H1 (cell line): ENCODE measurements around the gene PLPP2. TPM values are rescaled to one million over a fixed set of nuclear protein-coding genes. Genes with fewer than 3 reads are reported as not detected.

Experiments
- CTCF ChIA-PET: fragments of 300-600 bp; sonication (Branson Sonifier 250); formaldehyde crosslinking; loops from one replicate; lab custom pipeline; 2021; ENCODE audit not compliant: partially characterized antibody; lab: Charles Lee
- POLR2A ChIA-PET: fragments of 300-600 bp; sonication (Branson Sonifier 250); formaldehyde crosslinking; loops from one replicate; lab custom pipeline; 2021; ENCODE audit warnings: inconsistent platforms; ENCODE audit not compliant: partially characterized antibody; lab: Charles Lee
- DNase-seq, 2 experiments: peaks; one replicate each; pipeline versions ENCODE4 v3.0.0 to v3.0.0-alpha.2; 2010 to 2022; ENCODE audit warnings: low spot score in 2 of 2, low read depth in 1 of 2, mixed read lengths in 1 of 2
- FAIRE-seq: peaks from 2 replicates; lab custom pipeline; 2011; peaks lifted over from hg19 to GRCh38; lab: Jason Lieb, UNC
- H2AFZ ChIP-seq: 2 replicates; pipeline ENCODE4 v1.8.1; 2012; ENCODE audit warnings: low read length, inconsistent platforms
- H2AK5ac ChIP-seq: 2 replicates; pipeline ENCODE4 v1.6.1; 2013; ENCODE audit warnings: low read depth, low read length
- H2BK120ac ChIP-seq: replicated peaks from 2 replicates; pipeline ENCODE3; 2013; ENCODE audit warnings: low read depth, low read length, inconsistent platforms
- H2BK12ac ChIP-seq: 2 replicates; pipeline ENCODE4 v1.6.1; 2013; ENCODE audit warnings: low read depth, low read length
- H2BK15ac ChIP-seq: 2 replicates; pipeline ENCODE4 v1.6.1; 2013; ENCODE audit warnings: low read length
- H2BK20ac ChIP-seq: 2 replicates; pipeline ENCODE4 v1.6.1; 2013; ENCODE audit warnings: low read length
- H2BK5ac ChIP-seq: 2 replicates; pipeline ENCODE4 v1.6.1; 2013; ENCODE audit warnings: low read depth, low read length
- H3K14ac ChIP-seq: 2 replicates; pipeline ENCODE4 v1.6.1; 2013; ENCODE audit warnings: inconsistent platforms; ENCODE audit not compliant: insufficient read length
- H3K18ac ChIP-seq: 2 replicates; pipeline ENCODE4 v1.6.1; 2013; ENCODE audit warnings: low read length; ENCODE audit errors: extremely low read depth
- H3K23ac ChIP-seq: 2 replicates; pipeline ENCODE4 v1.6.1; 2013; ENCODE audit warnings: inconsistent platforms; ENCODE audit not compliant: insufficient read length
- H3K23me2 ChIP-seq: 2 replicates; pipeline ENCODE4 v1.6.1; 2013; ENCODE audit warnings: low read depth, low read length
- H3K27ac ChIP-seq: 2 replicates; pipeline ENCODE4 v1.6.1; 2011; ENCODE audit warnings: low read depth, low read length, inconsistent platforms
- H3K27me3 ChIP-seq, 4 experiments: replicated peaks in 1 of 4; 1 replicate in 1 of 4; 2 replicates in 3 of 4; pipeline versions ENCODE4 v1.6.1 to v1.8.1; 2011 to 2013; ENCODE audit warnings: low read length in 3 of 4, mild to moderate bottlenecking in 3 of 4, inconsistent platforms in 2 of 4, mixed read lengths in 2 of 4, moderate library complexity in 1 of 4; ENCODE audit not compliant: control insufficient read depth in 3 of 4, insufficient read depth in 3 of 4; ENCODE audit errors: extremely low read depth in 1 of 4
- H3K36me3 ChIP-seq, 4 experiments: 2 replicates each; pipeline versions ENCODE4 v1.6.1 to v1.8.1; 2011 to 2013; ENCODE audit warnings: mild to moderate bottlenecking in 4 of 4, low read length in 3 of 4, moderate library complexity in 2 of 4, control low read depth in 1 of 4, inconsistent platforms in 1 of 4; ENCODE audit not compliant: insufficient read depth in 4 of 4, control insufficient read depth in 2 of 4
- H3K4ac ChIP-seq: replicated peaks from 2 replicates; pipeline ENCODE3; 2013; ENCODE audit warnings: low read length, low read depth, mixed read lengths, inconsistent platforms; ENCODE audit not compliant: insufficient read length
- H3K4me1 ChIP-seq, 4 experiments: replicated peaks in 1 of 4; 1 replicate in 1 of 4; 2 replicates in 3 of 4; pipeline versions ENCODE4 v1.6.1 to v1.8.1; 2011 to 2013; ENCODE audit warnings: low read length in 3 of 4, inconsistent platforms in 2 of 4, mixed read lengths in 1 of 4; ENCODE audit not compliant: insufficient read depth in 4 of 4, control insufficient read depth in 3 of 4
- H3K4me2 ChIP-seq, 2 experiments: 2 replicates each; pipeline versions ENCODE4 v1.6.1 to v1.8.1; 2011 to 2013; ENCODE audit warnings: low read depth in 2 of 2, low read length in 2 of 2, control low read depth in 1 of 2, inconsistent platforms in 1 of 2, mild to moderate bottlenecking in 1 of 2; ENCODE audit not compliant: insufficient read depth in 1 of 2
- H3K4me3 ChIP-seq, 4 experiments: fragments of 200-600, 300-600 bp in 1 of 4; sonication (generic), shearing (Covaris generic), sonication (Bioruptor Twin) in 1 of 4; 2 replicates each; pipeline versions ENCODE4 v1.5.1 to v1.8.1; 2011 to 2016; ENCODE audit warnings: low read length in 4 of 4, low read depth in 3 of 4, control low read depth in 2 of 4, inconsistent platforms in 2 of 4, mild to moderate bottlenecking in 2 of 4, mixed read lengths in 1 of 4, moderate library complexity in 1 of 4; ENCODE audit not compliant: insufficient read depth in 2 of 4; ENCODE audit errors: extremely low read depth in 1 of 4
- H3K56ac ChIP-seq: replicated peaks from 2 replicates; pipeline ENCODE3; 2013; ENCODE audit warnings: low read depth, mild to moderate bottlenecking, mixed read lengths, low read length, inconsistent platforms; ENCODE audit not compliant: insufficient read length
- H3K79me1 ChIP-seq: 2 replicates; pipeline ENCODE4 v1.6.1; 2013; ENCODE audit warnings: low read depth, low read length, control low read depth
- H3K79me2 ChIP-seq, 2 experiments: 2 replicates each; pipeline versions ENCODE4 v1.6.1 to v1.8.1; 2012 to 2013; ENCODE audit warnings: low read length in 2 of 2, mild to moderate bottlenecking in 2 of 2, inconsistent platforms in 1 of 2; ENCODE audit not compliant: insufficient read depth in 2 of 2, control insufficient read depth in 1 of 2
- H3K9ac ChIP-seq, 4 experiments: replicated peaks in 1 of 4; 1 replicate in 1 of 4; 2 replicates in 3 of 4; pipeline versions ENCODE4 v1.6.1 to v1.8.1; 2011 to 2013; ENCODE audit warnings: low read depth in 3 of 4, low read length in 3 of 4, control low read depth in 2 of 4, mild to moderate bottlenecking in 2 of 4, moderate library complexity in 2 of 4, inconsistent platforms in 1 of 4; ENCODE audit errors: extremely low read depth in 1 of 4
- H3K9me3 ChIP-seq, 2 experiments: 2 replicates each; pipeline versions ENCODE4 v1.6.1 to v1.8.1; 2012 to 2013; ENCODE audit warnings: mild to moderate bottlenecking in 2 of 2, moderate library complexity in 2 of 2, control low read depth in 1 of 2, inconsistent platforms in 1 of 2, low read depth in 1 of 2, low read length in 1 of 2, mixed read lengths in 1 of 2; ENCODE audit not compliant: insufficient read depth in 2 of 2
- H4K20me1 ChIP-seq, 2 experiments: replicated peaks in 1 of 2; 2 replicates each; pipeline versions ENCODE3 to v1.8.1; 2011 to 2013; ENCODE audit warnings: inconsistent platforms in 2 of 2, low read length in 2 of 2, mild to moderate bottlenecking in 1 of 2; ENCODE audit not compliant: insufficient read depth in 2 of 2, control insufficient read depth in 1 of 2
- H4K5ac ChIP-seq: 2 replicates; pipeline ENCODE4 v1.6.1; 2013; ENCODE audit warnings: low read length, low read depth, mixed read lengths, inconsistent platforms; ENCODE audit not compliant: insufficient read length
- H4K8ac ChIP-seq: 2 replicates; pipeline ENCODE4 v1.8.0; 2013; ENCODE audit warnings: mild to moderate bottlenecking, moderate library complexity, low read length, inconsistent platforms; ENCODE audit not compliant: insufficient read depth; ENCODE audit errors: extremely low read depth
- H4K91ac ChIP-seq: replicated peaks from 2 replicates; pipeline ENCODE3; 2013; ENCODE audit warnings: low read length, mixed read lengths, inconsistent platforms; ENCODE audit not compliant: insufficient read length
- BCL11A ChIP-seq, 2 experiments: IDR thresholded peaks; one replicate each; pipeline ENCODE4 v1.6.1; 2011; ENCODE audit warnings: low read depth in 2 of 2, low read length in 2 of 2, mild to moderate bottlenecking in 2 of 2
- EGR1 ChIP-seq: IDR thresholded peaks from 2 replicates; pipeline ENCODE4 v1.6.1; 2011; ENCODE audit warnings: low read depth, low read length, borderline replicate concordance
- KDM1A ChIP-seq: fragments of 200-600, 300-600 bp; sonication (generic); IDR thresholded peaks from 2 replicates; pipeline ENCODE4 v1.7.1; 2016; ENCODE audit warnings: mild to moderate bottlenecking, low read length, borderline replicate concordance
- KDM4A ChIP-seq: IDR thresholded peaks from one replicate; pipeline ENCODE4 v1.7.1; 2012; ENCODE audit warnings: low read depth, mild to moderate bottlenecking, moderate library complexity, low read length, inconsistent platforms; ENCODE audit not compliant: severe bottlenecking
- KDM5A ChIP-seq: fragments of 200-600 bp; IDR thresholded peaks from 2 replicates; pipeline ENCODE4 v1.7.1; 2012; ENCODE audit warnings: mild to moderate bottlenecking, low read length, inconsistent platforms, mixed read lengths
- NRF1 ChIP-seq: IDR thresholded peaks from 2 replicates; pipeline ENCODE4 v1.6.1; 2011; ENCODE audit warnings: mild to moderate bottlenecking, low read depth, low read length, improper control_type of control experiment
- POLR2A ChIP-seq, 2 experiments: IDR thresholded peaks; 1 replicate in 1 of 2; 2 replicates in 1 of 2; pipeline ENCODE4 v1.6.1; 2011; ENCODE audit warnings: low read depth in 2 of 2, low read length in 2 of 2, mild to moderate bottlenecking in 2 of 2; ENCODE audit errors: control extremely low read depth in 1 of 2
- POLR2AphosphoS5 ChIP-seq: IDR thresholded peaks from 2 replicates; pipeline ENCODE4 v1.6.1; 2011; ENCODE audit warnings: low read depth, low read length
- RXRA ChIP-seq: IDR thresholded peaks from 2 replicates; pipeline ENCODE4 v1.6.1; 2011; ENCODE audit warnings: low read depth, mild to moderate bottlenecking, low read length, moderate library complexity; ENCODE audit not compliant: insufficient read depth
- WGBS, 2 experiments: shearing (Covaris generic) in 1 of 2; methylation state at CpG; one replicate each; pipeline versions ENCODE4 v1.1.6 to v1.1.7; 2013 to 2015; ENCODE audit warnings: low lambda C conversion rate in 2 of 2, mixed read lengths in 2 of 2, inconsistent platforms in 1 of 2, low coverage in 1 of 2, missing lambda C conversion rate in 1 of 2; ENCODE audit not compliant: insufficient replicate concordance in 2 of 2, insufficient coverage in 1 of 2, insufficient read length in 1 of 2; ENCODE audit errors: extremely low coverage in 1 of 2, missing lambda C conversion rate in 1 of 2; 5-methylcytosine and 5-hydroxymethylcytosine counted together
- polyA plus RNA-seq, 7 experiments: library from polyadenylated mRNA; depleted of rRNA in 3 of 7; stranded (reverse) in 5 of 7; unstranded in 2 of 7; fragments of >200 nt in 5 of 7; fragments of 200-250 nt in 2 of 7; gene quantifications; 1 replicate in 5 of 7; 2 replicates in 1 of 7; 4 replicates in 1 of 7; pipeline versions ENCODE4 v1.2.1 to v1.2.3, GENCODE V29; 2011 to 2013; ENCODE audit warnings: missing spikeins in 2 of 7, mixed read lengths in 2 of 7
- total RNA-seq: library from RNA; stranded (reverse); fragmentation: NEBNext Ultra II Directional; extraction: Animal tissue kit (Norgen Biotek cat#: 25700); gene quantifications from 2 replicates; pipeline ENCODE4 v1.2.1, GENCODE V29; 2021
- TF ChIP-seq, protein P1 (sequence below): IDR thresholded peaks from 2 replicates; pipeline ENCODE4 v1.6.1; 2012; ENCODE audit warnings: inconsistent platforms

The PLPP2 gene
- total and polyA plus RNA-seq, 2 of the 8 experiments (the other 6 are each of a cell fraction or from before 2014, with no cell fraction given) = 101 to 195 TPM

DNA sequence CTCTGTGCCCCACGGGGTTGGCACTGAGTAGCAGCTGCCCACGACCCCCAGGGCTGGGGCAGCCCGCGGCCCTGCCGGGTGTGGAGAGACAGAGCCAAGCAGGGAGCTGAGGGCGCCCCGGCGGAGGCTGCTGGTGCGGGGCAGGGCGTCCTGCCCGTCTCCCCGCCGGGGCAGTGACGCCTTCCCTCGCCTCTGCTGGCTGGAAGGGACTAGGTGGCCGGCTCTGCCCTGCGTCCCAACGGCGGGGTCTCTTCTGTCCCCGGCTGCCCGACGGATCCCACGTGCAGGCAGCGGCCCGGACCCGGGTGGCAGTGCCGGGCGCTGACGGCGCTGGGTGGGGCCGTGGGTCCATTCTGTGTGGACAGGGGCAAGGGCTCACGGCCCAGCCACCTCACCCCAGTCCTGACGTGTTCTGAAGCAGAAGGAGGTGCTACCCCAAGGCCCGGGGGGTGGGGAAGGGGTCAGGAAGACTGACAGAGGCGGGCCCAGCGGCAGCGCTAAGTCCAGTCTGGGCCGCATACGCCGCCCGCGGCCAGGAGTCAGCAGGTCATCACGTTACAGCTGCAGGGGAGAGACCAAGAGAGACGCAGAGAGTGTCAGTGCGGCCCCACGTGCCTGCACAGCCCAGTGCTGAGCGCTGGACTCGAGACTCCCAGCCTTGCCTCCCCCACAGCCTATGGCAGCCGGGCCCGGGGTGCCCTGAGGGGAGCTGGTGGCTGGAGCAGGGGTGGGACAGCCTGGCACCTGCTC lies 15.1 kb upstream of the PLPP2 start:
- no peak overlapping the region for H3K27ac ChIP-seq
- no peaks in the 10 kb centered on the region for H3K9me3 ChIP-seq
- H3K9ac ChIP-seq = no peak overlapping the region
- peaks cover 2% of the 10 kb centered on the region; the same call in 1 of the 2 replicates for H3K79me1 ChIP-seq
- no peak overlapping the region for H3K4ac ChIP-seq
- H3K36me3 ChIP-seq = peaks cover 9 to 47% (median 18%) of the 10 kb centered on the region in 4 experiments; a peak in 7 of 8 replicates
- no peak overlapping the region for H4K91ac ChIP-seq
- no peak overlapping the region for H3K56ac ChIP-seq
- no peak overlapping the region for H3K18ac ChIP-seq
- no peak overlapping the region for H2BK15ac ChIP-seq
- H3K23me2 ChIP-seq = peaks cover 5% of the 10 kb centered on the region; the same call in 1 of the 2 replicates
- no peak for DNase-seq
- no peak overlapping the region for H3K14ac ChIP-seq
- TF ChIP-seq KDM4A (no peak), POLR2AphosphoS5 (no peak), EGR1 (no peak), NRF1 (no peak), BCL11A (IDR thresholded peaks at IDR 0.05; ENCODE audit: low read depth in 2 of 2, low read length in 2 of 2) (no peak), RXRA (no peak), KDM1A (no peak), KDM5A (no peak), POLR2A (IDR thresholded peaks at IDR 0.05; ENCODE audit: control extremely low read depth in 1 of 2, low read depth in 2 of 2, low read length in 2 of 2) (no peak)
- TF ChIP-seq, protein P1, sequence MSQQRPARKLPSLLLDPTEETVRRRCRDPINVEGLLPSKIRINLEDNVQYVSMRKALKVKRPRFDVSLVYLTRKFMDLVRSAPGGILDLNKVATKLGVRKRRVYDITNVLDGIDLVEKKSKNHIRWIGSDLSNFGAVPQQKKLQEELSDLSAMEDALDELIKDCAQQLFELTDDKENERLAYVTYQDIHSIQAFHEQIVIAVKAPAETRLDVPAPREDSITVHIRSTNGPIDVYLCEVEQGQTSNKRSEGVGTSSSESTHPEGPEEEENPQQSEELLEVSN = no peak
- no peak overlapping the region for H2BK12ac ChIP-seq
- no peak overlapping the region for H2AFZ ChIP-seq
- H2BK20ac ChIP-seq = no peak overlapping the region
- no peak overlapping the region for H2BK5ac ChIP-seq
- peaks cover 9 to 21% of the 10 kb centered on the region in 2 experiments for H4K20me1 ChIP-seq
- no peak overlapping the region for H3K23ac ChIP-seq
- ChIA-PET CTCF (interaction anchor here (2.0 kb wide), 1 partner anchor 10 kb away, joined by 5 read pairs; no protein-coding TSS in a partner anchor), POLR2A (interaction anchor here (3.9 kb wide), 1 partner anchor 12 kb away, joined by 38 read pairs; no protein-coding TSS in a partner anchor)
- H3K4me1 ChIP-seq = no peaks in the 10 kb centered on the region; a peak in 1 of 7 replicates
- no peak for FAIRE-seq
- no peak overlapping the region for H2BK120ac ChIP-seq
- no peak overlapping the region for H4K5ac ChIP-seq
- H3K27me3 ChIP-seq = no peaks in the 10 kb centered on the region
- WGBS, 2 experiments = 91% methylated on average over 20 of the region's 50 CpGs; no CpG with 5 or more reads in 1 of the 2 experiments
- no peak overlapping the region for H3K4me2 ChIP-seq
- no peak overlapping the region for H3K4me3 ChIP-seq
- no peak overlapping the region for H2AK5ac ChIP-seq
- H4K8ac ChIP-seq = no peak overlapping the region
- H3K79me2 ChIP-seq = no peaks in the 10 kb centered on the region
